Aorta (tissue), 5 donors: Measurements from ENCODE around the gene CTXN3. TPM values are rescaled to one million over a fixed set of nuclear protein-coding genes. Genes with fewer than 3 reads are reported as not detected.

Experiments
- ATAC-seq: fragments of 200-7000 bp; cut with Tn5 transposase; one replicate; pipeline ENCODE4 v1.9.1; 2022; ENCODE audit warnings: moderate library complexity; ENCODE audit not compliant: low FRiP score
- DNase-seq, 2 donors: peaks; one replicate each; pipeline ENCODE4 v3.0.0-alpha.2; 2020
- H3K27ac ChIP-seq, 2 donors: one replicate each; pipeline ENCODE4 v1.5.1; 2013; ENCODE audit warnings: low read length in 2 of 2, mild to moderate bottlenecking in 2 of 2, moderate library complexity in 2 of 2, control low read depth in 1 of 2, inconsistent platforms in 1 of 2, low read depth in 1 of 2
- H3K27me3 ChIP-seq, 2 donors: one replicate each; pipeline ENCODE4 v1.6.1; 2013; ENCODE audit warnings: control low read depth in 1 of 2, low read length in 1 of 2, mild to moderate bottlenecking in 1 of 2, moderate library complexity in 1 of 2; ENCODE audit not compliant: insufficient read depth in 2 of 2, control insufficient read depth in 1 of 2
- H3K36me3 ChIP-seq, 2 donors: one replicate each; pipeline ENCODE4 v1.6.1; 2013; ENCODE audit warnings: control low read depth in 1 of 2, low read length in 1 of 2, mild to moderate bottlenecking in 1 of 2; ENCODE audit not compliant: insufficient read depth in 2 of 2, control insufficient read depth in 1 of 2
- H3K4me1 ChIP-seq, 2 donors: one replicate each; pipeline ENCODE4 v1.6.1; 2013; ENCODE audit warnings: low read length in 2 of 2, control low read depth in 1 of 2, mild to moderate bottlenecking in 1 of 2, moderate library complexity in 1 of 2; ENCODE audit not compliant: insufficient read depth in 2 of 2, control insufficient read depth in 1 of 2
- H3K4me3 ChIP-seq, 2 donors: one replicate each; pipeline ENCODE4 v1.5.1; 2013; ENCODE audit warnings: low read length in 2 of 2, control low read depth in 1 of 2, mild to moderate bottlenecking in 1 of 2
- H3K9me3 ChIP-seq: one replicate; pipeline ENCODE4 v1.6.1; 2013; ENCODE audit warnings: mild to moderate bottlenecking, low read length; ENCODE audit not compliant: control insufficient read depth
- WGBS, 2 donors: extraction: QIAGEN DNeasy Blood & Tissue Kit; methylation state at CpG; one replicate each; pipeline ENCODE4 v1.1.7; 2013; 5-methylcytosine and 5-hydroxymethylcytosine counted together
- intact Hi-C, 2 donors: fragments of 100-400 bp; cut with DNase I; formaldehyde crosslinking; loops; one replicate each; pipeline versions ENCODE4 v1.14.2 to v1.15.0; 2022
- long read RNA-seq, 2 donors: library from polyadenylated mRNA; unstranded; transcript quantifications; one replicate each; pipeline ENCODE4 v2.0.0, GENCODE V29; 2020 to 2021
- polyA plus RNA-seq, 2 donors: library from polyadenylated mRNA; stranded (reverse); fragments of 200-250 nt; gene quantifications; one replicate each; pipeline ENCODE4 v1.2.3, GENCODE V29; 2013
- total RNA-seq, 2 donors: library from RNA; stranded (reverse); fragmentation: NEBNext Ultra II Directional; extraction: Animal tissue kit (Norgen Biotek cat#: 25700); gene quantifications; one replicate each; pipeline ENCODE4 v1.2.1, GENCODE V29; 2021
- donor health status: healthy with polysubstance abuse.
- donor health status: Bipolar disorder and iron deficiency.
- donor health status: DM: no; HTN: no; CAD: no.
- donor health status: DM: no; HTN: no; CAD: no.
- donor health status: DM: yes; HTN: yes; CAD: no.

CTXN3 gene
- total RNA-seq (not detected), polyA plus RNA-seq (not detected)
- long read RNA-seq, donor 1, result 0 reads
- long read RNA-seq, donor 2, result 0 reads

DNA sequence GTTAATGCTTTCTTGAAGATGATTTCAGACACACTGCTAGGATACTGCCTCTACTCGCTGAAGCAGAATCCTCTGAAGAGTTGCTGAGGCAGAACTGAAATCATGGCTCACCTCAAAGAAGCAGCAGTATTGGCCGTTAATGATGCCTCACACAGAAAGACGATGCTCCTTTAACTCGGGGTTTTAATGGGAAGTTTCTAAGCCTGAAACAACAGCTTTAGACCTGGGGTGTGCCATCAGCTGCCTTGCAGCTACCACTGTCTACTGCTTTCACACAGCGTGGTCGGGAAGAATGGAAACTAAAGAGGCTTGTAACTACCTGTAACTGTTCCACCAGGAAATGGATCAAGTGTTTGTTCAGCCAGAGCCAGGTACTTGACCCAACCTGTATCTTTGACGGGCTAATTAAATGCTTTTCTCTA is at the start of gene CTXN3:
CTXN3 (plus strand) TSS at position 65 of the 422 bp plus-strand sequence. CDS start 8,440 bp downstream, outside the sequence.
- WGBS, 2 donors, result 49 to 59% methylated on average over 7 of the region's 7 CpGs
- Histone ChIP-seq H3K4me3 (no peak within 1 kb of the TSS), H3K9me3 (no peaks in the 10 kb centered on the region), H3K27me3 (no peaks in the 10 kb centered on the region), H3K36me3 (no peaks in the 10 kb centered on the region), H3K4me1 (no peaks in the 10 kb centered on the region), H3K27ac (no peak within 1 kb of the TSS)
- DNase-seq, result no peak
- intact Hi-C loops, result no loop called here
- no peak for ATAC-seq

DNA sequence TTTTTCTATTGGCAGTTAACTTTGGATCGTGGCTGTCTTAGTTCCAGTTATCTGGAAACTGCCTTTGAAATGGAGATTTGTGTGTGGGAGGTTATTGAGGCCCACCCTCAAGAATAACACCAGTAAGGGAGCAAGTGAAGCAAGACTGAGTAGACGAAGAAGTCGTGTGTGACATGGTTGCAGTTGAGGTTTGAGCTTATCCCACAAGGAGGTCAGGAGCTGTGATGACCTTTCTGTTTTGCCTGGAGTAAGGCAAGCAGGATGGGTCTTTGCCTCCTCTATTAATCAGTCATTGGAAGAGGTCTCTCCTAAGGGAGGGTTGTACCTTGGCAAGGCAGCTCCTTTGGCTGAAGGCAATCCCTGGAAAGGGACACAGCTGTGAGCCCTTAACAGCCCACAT is 49.6 kb upstream of the CTXN3 start:
- no peak overlapping the region for H3K27ac ChIP-seq
- H3K36me3 ChIP-seq, result no peaks in the 10 kb centered on the region
- 70 to 78% methylated on average over 3 of the region's 3 CpGs for WGBS, 2 donors
- no peak for ATAC-seq
- DNase-seq, result no peak
- intact Hi-C loops, result no loop called here
- H3K9me3 ChIP-seq, result no peaks in the 10 kb centered on the region
- H3K27me3 ChIP-seq, result peaks cover 0 to 3% of the 10 kb centered on the region in 2 donors
- H3K4me1 ChIP-seq, result no peaks in the 10 kb centered on the region
- no peak overlapping the region for H3K4me3 ChIP-seq

DNA sequence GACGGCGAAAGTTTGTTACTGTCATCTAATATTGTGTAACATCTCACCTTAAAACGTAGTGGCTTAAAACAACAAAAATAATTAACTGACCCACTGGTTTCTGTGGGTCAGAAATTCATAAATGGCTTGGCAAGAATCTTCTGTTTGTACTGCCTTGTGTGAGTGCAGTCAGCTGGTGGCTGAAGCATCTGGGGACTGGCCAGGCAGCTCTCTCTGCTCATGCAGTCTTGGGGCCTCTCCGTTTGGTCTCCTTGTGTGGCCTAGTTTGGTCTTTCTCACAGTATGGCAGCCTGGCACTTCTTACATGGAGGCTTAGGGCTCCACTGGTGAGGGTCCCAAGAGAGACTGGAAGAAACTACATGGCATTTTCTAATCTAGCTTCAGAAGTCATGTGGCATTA is 49.0 kb upstream of the CTXN3 start:
- no peak overlapping the region for H3K4me3 ChIP-seq
- H3K27ac ChIP-seq, result no peak overlapping the region
- no peaks in the 10 kb centered on the region for H3K9me3 ChIP-seq
- intact Hi-C loops, result no loop called here
- DNase-seq (no peak), ATAC-seq (no peak)
- H3K27me3 ChIP-seq, result peaks cover 0 to 3% of the 10 kb centered on the region in 2 donors
- no peaks in the 10 kb centered on the region for H3K36me3 ChIP-seq
- WGBS, 2 donors, result 77 to 79% methylated on average over 4 of the region's 4 CpGs
- no peaks in the 10 kb centered on the region for H3K4me1 ChIP-seq

DNA sequence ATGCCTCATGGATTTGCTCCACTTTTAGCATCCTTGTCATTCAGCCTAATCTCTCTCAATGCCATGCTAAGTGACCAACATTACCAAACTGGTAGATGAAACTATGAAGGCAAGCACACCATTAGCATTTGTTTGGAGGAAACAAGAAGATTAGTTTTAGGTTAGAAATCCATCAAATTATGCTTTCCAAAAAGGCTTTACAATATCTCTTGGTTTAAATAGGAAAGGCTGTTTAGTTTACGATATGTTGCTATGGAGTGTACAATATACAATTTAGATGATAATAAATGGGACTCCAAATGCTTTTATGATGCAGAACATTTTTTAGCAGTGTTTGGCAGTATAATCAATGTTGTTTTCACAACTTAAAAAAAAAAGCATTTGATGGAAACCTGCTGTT is 47.8 kb upstream of the CTXN3 start:
- no peaks in the 10 kb centered on the region for H3K4me1 ChIP-seq
- peaks cover 0 to 3% of the 10 kb centered on the region in 2 donors for H3K27me3 ChIP-seq
- WGBS, 2 donors, result 89 to 90% methylated on average over 1 of the region's 1 CpG
- no peaks in the 10 kb centered on the region for H3K9me3 ChIP-seq
- no peak overlapping the region for H3K27ac ChIP-seq
- ATAC-seq (no peak), DNase-seq (no peak)
- H3K36me3 ChIP-seq, result no peaks in the 10 kb centered on the region
- intact Hi-C loops, result no loop called here
- no peak overlapping the region for H3K4me3 ChIP-seq

GRCh38 chr5:127601601-127602000 is 47.3 kb upstream of the CTXN3 start:
- no peaks in the 10 kb centered on the region for H3K9me3 ChIP-seq
- H3K36me3 ChIP-seq, result no peaks in the 10 kb centered on the region
- no peaks in the 10 kb centered on the region for H3K4me1 ChIP-seq
- H3K4me3 ChIP-seq, result no peak overlapping the region
- DNase-seq (no peak), ATAC-seq (no peak)
- WGBS, 2 donors, result 79 to 82% methylated on average over 4 of the region's 4 CpGs
- no peak overlapping the region for H3K27ac ChIP-seq
- H3K27me3 ChIP-seq, result peaks cover 0 to 3% of the 10 kb centered on the region in 2 donors
- intact Hi-C loops, result no loop called here

GRCh38 chr5:127602481-127602880 is 46.4 kb upstream of the CTXN3 start:
- H3K27ac ChIP-seq, result no peak overlapping the region
- DNase-seq (no peak), ATAC-seq (no peak)
- no peak overlapping the region for H3K4me3 ChIP-seq
- H3K4me1 ChIP-seq, result no peaks in the 10 kb centered on the region
- H3K36me3 ChIP-seq, result no peaks in the 10 kb centered on the region
- WGBS, 2 donors, result 94 to 99% methylated on average over 3 of the region's 3 CpGs
- H3K27me3 ChIP-seq, result peaks cover 0 to 3% of the 10 kb centered on the region in 2 donors
- intact Hi-C loops, result no loop called here
- no peaks in the 10 kb centered on the region for H3K9me3 ChIP-seq

- H3K27me3 ChIP-seq, result peaks cover 0 to 3% of the 10 kb centered on the region in 2 donors
- H3K4me3 ChIP-seq, result no peak overlapping the region
- no peaks in the 10 kb centered on the region for H3K4me1 ChIP-seq
- intact Hi-C loops, result no loop called here
- ATAC-seq (no peak), DNase-seq (no peak)
- no peaks in the 10 kb centered on the region for H3K9me3 ChIP-seq
- H3K36me3 ChIP-seq, result no peaks in the 10 kb centered on the region
- no peak overlapping the region for H3K27ac ChIP-seq
- 16 to 26% methylated on average over 8 of the region's 8 CpGs for WGBS, 2 donors
These were observed 45.7 kb upstream of the CTXN3 start for GRCh38 chr5:127602896-127603844.

- H3K4me1 ChIP-seq, result no peaks in the 10 kb centered on the region
- H3K36me3 ChIP-seq, result no peaks in the 10 kb centered on the region
- H3K27me3 ChIP-seq, result no peaks in the 10 kb centered on the region
- WGBS, 2 donors, result 76 to 82% methylated on average over 6 of the region's 6 CpGs
- ATAC-seq, result no peak
- intact Hi-C loops, result no loop called here
- H3K4me3 ChIP-seq, result no peak overlapping the region
- no peaks in the 10 kb centered on the region for H3K9me3 ChIP-seq
- no peak for DNase-seq
- H3K27ac ChIP-seq, result no peak overlapping the region
These were observed 40.7 kb upstream of the CTXN3 start for GRCh38 chr5:127608077-127608660.
